H1 (cell line): ENCODE data around the gene SLIT3. TPM values are rescaled to one million over a fixed set of nuclear protein-coding genes. Genes with fewer than 3 reads are reported as not detected.
A peak's percentile ranks its signal among the peaks of the same experiment; 100 is the strongest.

Experiments used
- CTCF ChIA-PET: fragments of 300-600 bp; sonication (Branson Sonifier 250); formaldehyde crosslinking; loops from one replicate; lab custom pipeline; 2021; ENCODE audit not compliant: partially characterized antibody; lab: Charles Lee
- POLR2A ChIA-PET: fragments of 300-600 bp; sonication (Branson Sonifier 250); formaldehyde crosslinking; loops from one replicate; lab custom pipeline; 2021; ENCODE audit warnings: inconsistent platforms; ENCODE audit not compliant: partially characterized antibody; lab: Charles Lee
- DNase-seq, 2 experiments: peaks; one replicate each; pipeline versions ENCODE4 v3.0.0 to v3.0.0-alpha.2; 2010 to 2022; ENCODE audit warnings: low spot score in 2 of 2, low read depth in 1 of 2, mixed read lengths in 1 of 2
- FAIRE-seq: peaks from 2 replicates; lab custom pipeline; 2011; peaks lifted over from hg19 to GRCh38; lab: Jason Lieb, UNC
- H2AFZ ChIP-seq: 2 replicates; pipeline ENCODE4 v1.8.1; 2012; ENCODE audit warnings: low read length, inconsistent platforms
- H2AK5ac ChIP-seq: 2 replicates; pipeline ENCODE4 v1.6.1; 2013; ENCODE audit warnings: low read depth, low read length
- H2BK120ac ChIP-seq: replicated peaks from 2 replicates; pipeline ENCODE3; 2013; ENCODE audit warnings: low read depth, low read length, inconsistent platforms
- H2BK12ac ChIP-seq: 2 replicates; pipeline ENCODE4 v1.6.1; 2013; ENCODE audit warnings: low read depth, low read length
- H2BK15ac ChIP-seq: 2 replicates; pipeline ENCODE4 v1.6.1; 2013; ENCODE audit warnings: low read length
- H2BK20ac ChIP-seq: 2 replicates; pipeline ENCODE4 v1.6.1; 2013; ENCODE audit warnings: low read length
- H2BK5ac ChIP-seq: 2 replicates; pipeline ENCODE4 v1.6.1; 2013; ENCODE audit warnings: low read depth, low read length
- H3K14ac ChIP-seq: 2 replicates; pipeline ENCODE4 v1.6.1; 2013; ENCODE audit warnings: inconsistent platforms; ENCODE audit not compliant: insufficient read length
- H3K18ac ChIP-seq: 2 replicates; pipeline ENCODE4 v1.6.1; 2013; ENCODE audit warnings: low read length; ENCODE audit errors: extremely low read depth
- H3K23ac ChIP-seq: 2 replicates; pipeline ENCODE4 v1.6.1; 2013; ENCODE audit warnings: inconsistent platforms; ENCODE audit not compliant: insufficient read length
- H3K23me2 ChIP-seq: 2 replicates; pipeline ENCODE4 v1.6.1; 2013; ENCODE audit warnings: low read depth, low read length
- H3K27ac ChIP-seq: 2 replicates; pipeline ENCODE4 v1.6.1; 2011; ENCODE audit warnings: low read depth, low read length, inconsistent platforms
- H3K27me3 ChIP-seq, 4 experiments: replicated peaks in 1 of 4; 1 replicate in 1 of 4; 2 replicates in 3 of 4; pipeline versions ENCODE4 v1.6.1 to v1.8.1; 2011 to 2013; ENCODE audit warnings: low read length in 3 of 4, mild to moderate bottlenecking in 3 of 4, inconsistent platforms in 2 of 4, mixed read lengths in 2 of 4, moderate library complexity in 1 of 4; ENCODE audit not compliant: control insufficient read depth in 3 of 4, insufficient read depth in 3 of 4; ENCODE audit errors: extremely low read depth in 1 of 4
- H3K36me3 ChIP-seq, 4 experiments: 2 replicates each; pipeline versions ENCODE4 v1.6.1 to v1.8.1; 2011 to 2013; ENCODE audit warnings: mild to moderate bottlenecking in 4 of 4, low read length in 3 of 4, moderate library complexity in 2 of 4, control low read depth in 1 of 4, inconsistent platforms in 1 of 4; ENCODE audit not compliant: insufficient read depth in 4 of 4, control insufficient read depth in 2 of 4
- H3K4ac ChIP-seq: replicated peaks from 2 replicates; pipeline ENCODE3; 2013; ENCODE audit warnings: low read length, low read depth, mixed read lengths, inconsistent platforms; ENCODE audit not compliant: insufficient read length
- H3K4me1 ChIP-seq, 4 experiments: replicated peaks in 1 of 4; 1 replicate in 1 of 4; 2 replicates in 3 of 4; pipeline versions ENCODE4 v1.6.1 to v1.8.1; 2011 to 2013; ENCODE audit warnings: low read length in 3 of 4, inconsistent platforms in 2 of 4, mixed read lengths in 1 of 4; ENCODE audit not compliant: insufficient read depth in 4 of 4, control insufficient read depth in 3 of 4
- H3K4me2 ChIP-seq, 2 experiments: 2 replicates each; pipeline versions ENCODE4 v1.6.1 to v1.8.1; 2011 to 2013; ENCODE audit warnings: low read depth in 2 of 2, low read length in 2 of 2, control low read depth in 1 of 2, inconsistent platforms in 1 of 2, mild to moderate bottlenecking in 1 of 2; ENCODE audit not compliant: insufficient read depth in 1 of 2
- H3K4me3 ChIP-seq, 4 experiments: fragments of 200-600, 300-600 bp in 1 of 4; sonication (generic), shearing (Covaris generic), sonication (Bioruptor Twin) in 1 of 4; 2 replicates each; pipeline versions ENCODE4 v1.5.1 to v1.8.1; 2011 to 2016; ENCODE audit warnings: low read length in 4 of 4, low read depth in 3 of 4, control low read depth in 2 of 4, inconsistent platforms in 2 of 4, mild to moderate bottlenecking in 2 of 4, mixed read lengths in 1 of 4, moderate library complexity in 1 of 4; ENCODE audit not compliant: insufficient read depth in 2 of 4; ENCODE audit errors: extremely low read depth in 1 of 4
- H3K56ac ChIP-seq: replicated peaks from 2 replicates; pipeline ENCODE3; 2013; ENCODE audit warnings: low read depth, mild to moderate bottlenecking, mixed read lengths, low read length, inconsistent platforms; ENCODE audit not compliant: insufficient read length
- H3K79me1 ChIP-seq: 2 replicates; pipeline ENCODE4 v1.6.1; 2013; ENCODE audit warnings: low read depth, low read length, control low read depth
- H3K79me2 ChIP-seq, 2 experiments: 2 replicates each; pipeline versions ENCODE4 v1.6.1 to v1.8.1; 2012 to 2013; ENCODE audit warnings: low read length in 2 of 2, mild to moderate bottlenecking in 2 of 2, inconsistent platforms in 1 of 2; ENCODE audit not compliant: insufficient read depth in 2 of 2, control insufficient read depth in 1 of 2
- H3K9ac ChIP-seq, 4 experiments: replicated peaks in 1 of 4; 1 replicate in 1 of 4; 2 replicates in 3 of 4; pipeline versions ENCODE4 v1.6.1 to v1.8.1; 2011 to 2013; ENCODE audit warnings: low read depth in 3 of 4, low read length in 3 of 4, control low read depth in 2 of 4, mild to moderate bottlenecking in 2 of 4, moderate library complexity in 2 of 4, inconsistent platforms in 1 of 4; ENCODE audit errors: extremely low read depth in 1 of 4
- H3K9me3 ChIP-seq, 2 experiments: 2 replicates each; pipeline versions ENCODE4 v1.6.1 to v1.8.1; 2012 to 2013; ENCODE audit warnings: mild to moderate bottlenecking in 2 of 2, moderate library complexity in 2 of 2, control low read depth in 1 of 2, inconsistent platforms in 1 of 2, low read depth in 1 of 2, low read length in 1 of 2, mixed read lengths in 1 of 2; ENCODE audit not compliant: insufficient read depth in 2 of 2
- H4K20me1 ChIP-seq, 2 experiments: replicated peaks in 1 of 2; 2 replicates each; pipeline versions ENCODE3 to v1.8.1; 2011 to 2013; ENCODE audit warnings: inconsistent platforms in 2 of 2, low read length in 2 of 2, mild to moderate bottlenecking in 1 of 2; ENCODE audit not compliant: insufficient read depth in 2 of 2, control insufficient read depth in 1 of 2
- H4K5ac ChIP-seq: 2 replicates; pipeline ENCODE4 v1.6.1; 2013; ENCODE audit warnings: low read length, low read depth, mixed read lengths, inconsistent platforms; ENCODE audit not compliant: insufficient read length
- H4K8ac ChIP-seq: 2 replicates; pipeline ENCODE4 v1.8.0; 2013; ENCODE audit warnings: mild to moderate bottlenecking, moderate library complexity, low read length, inconsistent platforms; ENCODE audit not compliant: insufficient read depth; ENCODE audit errors: extremely low read depth
- H4K91ac ChIP-seq: replicated peaks from 2 replicates; pipeline ENCODE3; 2013; ENCODE audit warnings: low read length, mixed read lengths, inconsistent platforms; ENCODE audit not compliant: insufficient read length
- CEBPB ChIP-seq: IDR thresholded peaks from 2 replicates; pipeline ENCODE4 v1.6.1; 2012; ENCODE audit warnings: low read depth, low read length
- EZH2 ChIP-seq: fragments of 200-600 bp; sonication (generic); IDR thresholded peaks from 2 replicates; pipeline ENCODE4 v1.7.1; 2012; ENCODE audit warnings: low read depth, mild to moderate bottlenecking, moderate library complexity, low read length, inconsistent platforms; ENCODE audit not compliant: severe bottlenecking
- SUZ12 ChIP-seq: fragments of 200-600 bp; sonication (generic); IDR thresholded peaks from 2 replicates; pipeline ENCODE4 v1.6.1; 2012; ENCODE audit warnings: mild to moderate bottlenecking, inconsistent platforms, low read length, moderate library complexity, mixed read lengths
- WGBS, 2 experiments: shearing (Covaris generic) in 1 of 2; methylation state at CpG; one replicate each; pipeline versions ENCODE4 v1.1.6 to v1.1.7; 2013 to 2015; ENCODE audit warnings: low lambda C conversion rate in 2 of 2, mixed read lengths in 2 of 2, inconsistent platforms in 1 of 2, low coverage in 1 of 2, missing lambda C conversion rate in 1 of 2; ENCODE audit not compliant: insufficient replicate concordance in 2 of 2, insufficient coverage in 1 of 2, insufficient read length in 1 of 2; ENCODE audit errors: extremely low coverage in 1 of 2, missing lambda C conversion rate in 1 of 2; 5-methylcytosine and 5-hydroxymethylcytosine counted together
- polyA plus RNA-seq, 7 experiments: library from polyadenylated mRNA; depleted of rRNA in 3 of 7; stranded (reverse) in 5 of 7; unstranded in 2 of 7; fragments of >200 nt in 5 of 7; fragments of 200-250 nt in 2 of 7; gene quantifications; 1 replicate in 5 of 7; 2 replicates in 1 of 7; 4 replicates in 1 of 7; pipeline versions ENCODE4 v1.2.1 to v1.2.3, GENCODE V29; 2011 to 2013; ENCODE audit warnings: missing spikeins in 2 of 7, mixed read lengths in 2 of 7
- total RNA-seq: library from RNA; stranded (reverse); fragmentation: NEBNext Ultra II Directional; extraction: Animal tissue kit (Norgen Biotek cat#: 25700); gene quantifications from 2 replicates; pipeline ENCODE4 v1.2.1, GENCODE V29; 2021

Gene SLIT3
- total and polyA plus RNA-seq, 2 of the 8 experiments (the other 6 are each of a cell fraction or from before 2014, with no cell fraction given), result 1.1 to 1.2 TPM

- H2BK20ac ChIP-seq, result no peak overlapping the region; the same call in 1 of the 2 replicates
- H3K23me2 ChIP-seq, result no peaks in the 10 kb centered on the region
- TF ChIP-seq SUZ12 (no peak), CEBPB (no peak), EZH2 (no peak)
- no peak overlapping the region for H3K18ac ChIP-seq
- H3K4me1 ChIP-seq, result peaks cover 2 to 18% (median 9%) of the 10 kb centered on the region in 4 experiments; a peak in 6 of 7 replicates
- H3K14ac ChIP-seq, result no peak overlapping the region
- no peak overlapping the region for H2AK5ac ChIP-seq
- H4K8ac ChIP-seq, result no peak overlapping the region
- no peak overlapping the region for H3K4ac ChIP-seq
- no peaks in the 10 kb centered on the region for H3K79me1 ChIP-seq
- H2BK12ac ChIP-seq, result 0 out of 2 replicates have a peak overlapping the region, but pooled peaks have one; percentile 43
- no peak overlapping the region for H2AFZ ChIP-seq
- no peak overlapping the region for H4K91ac ChIP-seq
- no peak overlapping the region for H3K56ac ChIP-seq
- peak overlapping the region; percentile 81; the same call in 1 of the 2 replicates for H2BK15ac ChIP-seq
- no peaks in the 10 kb centered on the region for H3K9me3 ChIP-seq
- no peak overlapping the region for H3K4me3 ChIP-seq
- H3K79me2 ChIP-seq, result no peaks in the 10 kb centered on the region
- no peak overlapping the region for H3K27ac ChIP-seq
- H3K9ac ChIP-seq, result no peak overlapping the region
- H2BK120ac ChIP-seq, result no peak overlapping the region
- ChIA-PET CTCF (no interaction called here), POLR2A (no interaction called here)
- H4K20me1 ChIP-seq, result no peaks in the 10 kb centered on the region
- H2BK5ac ChIP-seq, result 0 out of 2 replicates have a peak overlapping the region, but pooled peaks have one; percentile 31
- no peak overlapping the region for H3K23ac ChIP-seq
- H4K5ac ChIP-seq, result no peak overlapping the region
- H3K4me2 ChIP-seq, result 0 out of 4 replicates have a peak overlapping the region, but pooled peaks of 1 of the 2 experiments have one; percentile 31
- H3K36me3 ChIP-seq, result no peaks in the 10 kb centered on the region
- DNase-seq, result no peak
- WGBS, 2 experiments, result 86% methylated on average over 2 of the region's 2 CpGs; no CpG with 5 or more reads in 1 of the 2 experiments
- no peak for FAIRE-seq
- H3K27me3 ChIP-seq, result peaks cover 0 to 2% (median 0%) of the 10 kb centered on the region in 4 experiments; a peak in 1 of 7 replicates
These were observed 238.2 kb downstream of the SLIT3 start for GRCh38 chr5:169062690-169063089.
